Natural killer cell (primary cell): ENCODE measurements around the gene GTF2E1. TPM values are rescaled to one million over a fixed set of nuclear protein-coding genes. Genes with fewer than 3 reads are reported as not detected.

ENCODE experiments used
- total RNA-seq, 4 donors: library from RNA; stranded (reverse); fragments of 120-200 nt in 1 of 4; gene quantifications; one replicate each; pipeline versions ENCODE4 v1.2.3 to v1.2.4, GENCODE V29; 2013 to 2022

The GTF2E1 gene
- total RNA-seq, 3 donors from 2014 or later (not counting 1 experiment from before 2014, with no cell fraction given), result 10.9 to 15.7 (median 12.7) TPM

Other genes with a start within 250 kb of the GTF2E1 start
- 10 to 100 TPM; 59.5 to 86.9 (median 65.2) TPM for gene NDUFB4, start 146.4 kb upstream of the GTF2E1 start, total RNA-seq
- gene HGD, start 60.5 kb upstream of the GTF2E1 start, total RNA-seq, result 1 to 10 TPM in 2 of 3 donors, under 1 TPM in 1; 0.80 to 4.0 (median 2.5) TPM
- 10 to 100 TPM; 11.7 to 18.4 (median 16.7) TPM for gene RABL3, start 228 bp upstream of the GTF2E1 start, total RNA-seq
- not detected for gene STXBP5L, start 165.5 kb downstream of the GTF2E1 start, total RNA-seq